Measurements from ENCODE around the gene UAP1L1. TPM values are rescaled to one million over a fixed set of nuclear protein-coding genes. Genes with fewer than 3 reads are reported as not detected.

The UAP1L1 gene
- total and polyA plus RNA-seq, 9 of the 15 experiments (the other 6 are each of a cell fraction or from before 2014, with no cell fraction given): 0.20 to 8.6 (median 3.7) TPM

DNA sequence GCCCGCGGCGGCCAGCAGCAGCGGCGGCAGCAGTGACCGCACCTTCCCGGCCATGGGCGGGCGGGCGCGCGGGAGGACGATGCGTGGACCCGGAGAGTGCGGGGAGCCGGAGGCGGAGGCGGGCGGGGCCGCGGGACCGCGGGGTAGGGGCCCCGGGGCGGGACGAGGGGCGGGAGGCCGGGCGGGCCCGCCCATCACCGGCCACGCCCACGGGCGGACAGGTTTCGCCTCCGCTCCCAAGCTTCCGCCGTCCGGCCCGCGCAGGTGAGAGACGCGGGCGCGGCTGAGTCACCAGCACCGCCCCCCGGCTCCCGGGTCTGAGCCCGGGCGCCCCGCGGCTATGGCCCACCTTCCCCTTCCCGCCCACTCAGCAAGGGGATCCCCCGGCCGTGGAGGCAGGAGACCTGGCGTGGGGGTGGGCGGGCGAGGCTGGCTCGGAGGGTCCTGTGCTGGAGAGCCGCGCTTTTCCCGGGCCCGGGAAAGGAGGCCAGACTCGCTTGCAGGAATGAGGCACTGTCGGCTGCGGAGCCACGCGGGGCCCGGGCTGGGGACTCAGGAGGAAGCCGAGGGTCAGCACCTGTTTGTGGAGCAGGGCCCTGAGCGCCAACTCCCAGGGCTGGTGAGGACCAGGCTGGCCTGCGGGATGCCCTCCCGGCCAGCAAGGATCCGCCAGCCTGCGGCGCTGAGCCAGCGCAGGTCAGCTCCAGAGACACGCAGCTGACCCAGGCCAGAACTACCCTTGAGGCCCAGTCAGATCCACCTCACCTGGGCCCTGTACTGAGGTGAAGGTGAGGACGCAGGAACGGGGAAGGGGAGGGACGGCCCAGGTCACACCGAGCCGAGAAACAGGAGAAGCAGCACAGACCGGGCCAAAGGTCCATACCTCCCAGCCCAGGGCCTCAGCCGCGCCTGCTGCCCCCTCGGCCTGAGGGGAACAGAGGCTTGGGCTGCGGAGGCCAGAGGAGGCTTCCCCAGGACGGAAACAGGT lies 23.1 kb upstream of the UAP1L1 start, which contains the start of gene ENTPD2 (continued):
- TF ChIP-seq HMBOX1 (IDR thresholded peaks at IDR 0.05) (no peak), XRCC4 (IDR thresholded peaks at IDR 0.05; ENCODE audit: extremely low read depth, insufficient read depth, insufficient read length) (no peak), NRF1 (conservative IDR thresholded peaks at IDR 0.05 in 1 of 2, IDR thresholded peaks at IDR 0.05 in 1 of 2) (peak; percentile 69 to 70), ZNF12 (CRISPR knock-in tag; IDR thresholded peaks at IDR 0.05) (no peak), MYNN (IDR thresholded peaks at IDR 0.05) (no peak), MYNN (CRISPR knock-in tag; IDR thresholded peaks at IDR 0.05) (no peak), POLR2A (conservative IDR thresholded peaks at IDR 0.05) (no peak), NR2F6 (CRISPR knock-in tag; IDR thresholded peaks at IDR 0.05) (no peak), ZNF143 (CRISPR knock-in tag; IDR thresholded peaks at IDR 0.05) (no peak), ZNF778 (CRISPR knock-in tag; IDR thresholded peaks at IDR 0.05) (no peak), CEBPZ (IDR thresholded peaks at IDR 0.05; ENCODE audit: borderline replicate concordance, low read depth, low read length) (no peak), ZKSCAN8 (CRISPR knock-in tag; IDR thresholded peaks at IDR 0.05) (no peak), PTBP1 (IDR thresholded peaks at IDR 0.05; ENCODE audit: low read depth, low read length) (no peak), ZNF639 (CRISPR knock-in tag; conservative IDR thresholded peaks at IDR 0.05 in 1 of 2, IDR thresholded peaks at IDR 0.05 in 1 of 2) (no peak), NR4A1 (CRISPR knock-in tag; IDR thresholded peaks at IDR 0.05) (no peak), NR4A1 (tag; IDR thresholded peaks at IDR 0.05) (no peak), THAP7 (CRISPR knock-in tag; IDR thresholded peaks at IDR 0.05) (no peak), NCOA6 (IDR thresholded peaks at IDR 0.05) (no peak), ZNF445 (CRISPR knock-in tag; IDR thresholded peaks at IDR 0.05; ENCODE audit: low read depth) (no peak)
- TF ChIP-seq, protein P1, sequence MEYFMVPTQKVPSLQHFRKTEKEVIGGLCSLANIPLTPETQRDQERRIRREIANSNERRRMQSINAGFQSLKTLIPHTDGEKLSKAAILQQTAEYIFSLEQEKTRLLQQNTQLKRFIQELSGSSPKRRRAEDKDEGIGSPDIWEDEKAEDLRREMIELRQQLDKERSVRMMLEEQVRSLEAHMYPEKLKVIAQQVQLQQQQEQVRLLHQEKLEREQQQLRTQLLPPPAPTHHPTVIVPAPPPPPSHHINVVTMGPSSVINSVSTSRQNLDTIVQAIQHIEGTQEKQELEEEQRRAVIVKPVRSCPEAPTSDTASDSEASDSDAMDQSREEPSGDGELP (CRISPR knock-in tag; IDR thresholded peaks at IDR 0.05; ENCODE audit: borderline replicate concordance): 0 out of 2 replicates have a peak, but pooled peaks have one; percentile 15

Data from K562 (cell line).